ENCODE measurements around the gene CD1E.

CD1E gene

GRCh38 chr1:158353303-158354075 is at the start of gene CD1E:
Gene CD1E, plus strand, starts transcription at chr1:158353894. Its CDS starts 95 bp downstream, at chr1:158353989.
- H3K4me3 ChIP-seq (ENCODE audit: low read length), result no peak within 1 kb of the TSS
- no peak within 1 kb of the TSS for H3K27ac ChIP-seq (ENCODE audit: low read depth, low read length)
- no peak within 1 kb of the TSS for H3K9ac ChIP-seq (ENCODE audit: low read length)
- no peaks in the 10 kb centered on the region for H3K36me3 ChIP-seq (ENCODE audit: control insufficient read depth, insufficient read depth, low read length)
- no peaks in the 10 kb centered on the region for H3K27me3 ChIP-seq (ENCODE audit: control insufficient read depth, insufficient read depth, low read length)
- no peaks in the 10 kb centered on the region for H3K4me1 ChIP-seq (ENCODE audit: control insufficient read depth, insufficient read depth, low read length)

GRCh38 chr1:158310623-158311022 is 43.1 kb upstream of the CD1E start:
- Histone ChIP-seq H3K27ac (ENCODE audit: low read depth, low read length) (no peak overlapping the region), H3K4me3 (ENCODE audit: low read length) (no peak overlapping the region), H3K36me3 (ENCODE audit: control insufficient read depth, insufficient read depth, low read length) (no peaks in the 10 kb centered on the region), H3K27me3 (ENCODE audit: control insufficient read depth, insufficient read depth, low read length) (no peaks in the 10 kb centered on the region), H3K4me1 (ENCODE audit: control insufficient read depth, insufficient read depth, low read length) (no peaks in the 10 kb centered on the region), H3K9ac (ENCODE audit: low read length) (no peak overlapping the region)

DNA sequence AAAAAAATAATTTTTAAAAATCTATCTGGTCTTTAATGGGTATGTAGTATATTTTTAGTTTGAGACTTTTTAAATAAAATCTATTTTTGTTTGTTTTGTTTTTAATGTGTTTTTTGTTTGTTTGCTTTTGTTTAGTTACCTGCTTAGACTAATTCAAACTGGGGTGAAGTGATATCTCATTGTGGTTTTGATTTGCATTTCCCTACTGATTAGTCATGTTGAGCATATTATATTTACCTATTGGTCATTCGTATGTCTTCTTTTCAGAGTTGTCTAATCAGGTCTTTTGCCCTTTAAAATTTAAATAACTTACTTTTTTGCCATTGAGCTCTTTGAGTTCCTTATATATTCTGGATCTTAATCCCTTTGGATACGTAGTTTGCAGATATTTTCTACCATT is 42.6 kb upstream of the CD1E start:
- no peak overlapping the region for H3K27ac ChIP-seq (ENCODE audit: low read depth, low read length)
- H3K4me3 ChIP-seq (ENCODE audit: low read length), result no peak overlapping the region
- no peaks in the 10 kb centered on the region for H3K4me1 ChIP-seq (ENCODE audit: control insufficient read depth, insufficient read depth, low read length)
- no peaks in the 10 kb centered on the region for H3K36me3 ChIP-seq (ENCODE audit: control insufficient read depth, insufficient read depth, low read length)
- H3K9ac ChIP-seq (ENCODE audit: low read length), result no peak overlapping the region
- H3K27me3 ChIP-seq (ENCODE audit: control insufficient read depth, insufficient read depth, low read length), result no peaks in the 10 kb centered on the region

DNA sequence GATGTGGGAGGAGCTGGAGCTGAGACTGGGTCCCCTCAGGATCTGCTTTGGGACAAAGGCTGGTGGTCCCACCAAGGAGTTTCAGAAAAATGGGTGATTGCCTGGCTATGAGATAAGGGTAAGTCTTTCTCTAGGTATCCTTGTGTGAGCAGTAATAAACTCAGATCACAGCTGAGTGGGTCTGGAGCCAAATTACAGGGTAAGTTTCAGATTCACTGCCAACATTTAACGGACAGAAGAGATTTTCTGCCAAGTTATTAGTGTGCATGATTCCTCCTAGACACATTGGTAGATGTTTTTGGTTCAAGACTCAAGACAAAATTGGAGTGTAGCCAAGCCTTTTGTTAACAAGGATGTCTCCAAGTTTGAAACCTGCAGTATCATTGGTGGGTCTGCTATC is 29.8 kb upstream of the CD1E start:
- no peaks in the 10 kb centered on the region for H3K4me1 ChIP-seq (ENCODE audit: control insufficient read depth, insufficient read depth, low read length)
- H3K27ac ChIP-seq (ENCODE audit: low read depth, low read length), result no peak overlapping the region
- H3K27me3 ChIP-seq (ENCODE audit: control insufficient read depth, insufficient read depth, low read length), result no peaks in the 10 kb centered on the region
- H3K4me3 ChIP-seq (ENCODE audit: low read length), result no peak overlapping the region
- H3K9ac ChIP-seq (ENCODE audit: low read length), result no peak overlapping the region
- no peaks in the 10 kb centered on the region for H3K36me3 ChIP-seq (ENCODE audit: control insufficient read depth, insufficient read depth, low read length)

GRCh38 chr1:158324395-158324794 is 29.3 kb upstream of the CD1E start:
- Histone ChIP-seq H3K4me3 (ENCODE audit: low read length) (no peak overlapping the region), H3K4me1 (ENCODE audit: control insufficient read depth, insufficient read depth, low read length) (no peaks in the 10 kb centered on the region), H3K27ac (ENCODE audit: low read depth, low read length) (no peak overlapping the region), H3K36me3 (ENCODE audit: control insufficient read depth, insufficient read depth, low read length) (no peaks in the 10 kb centered on the region), H3K27me3 (ENCODE audit: control insufficient read depth, insufficient read depth, low read length) (no peaks in the 10 kb centered on the region), H3K9ac (ENCODE audit: low read length) (no peak overlapping the region)

GRCh38 chr1:158327481-158327880 is 26.2 kb upstream of the CD1E start:
- Histone ChIP-seq H3K4me3 (ENCODE audit: low read length) (no peak overlapping the region), H3K36me3 (ENCODE audit: control insufficient read depth, insufficient read depth, low read length) (no peaks in the 10 kb centered on the region), H3K27ac (ENCODE audit: low read depth, low read length) (no peak overlapping the region), H3K9ac (ENCODE audit: low read length) (no peak overlapping the region), H3K4me1 (ENCODE audit: control insufficient read depth, insufficient read depth, low read length) (no peaks in the 10 kb centered on the region), H3K27me3 (ENCODE audit: control insufficient read depth, insufficient read depth, low read length) (no peaks in the 10 kb centered on the region)

DNA sequence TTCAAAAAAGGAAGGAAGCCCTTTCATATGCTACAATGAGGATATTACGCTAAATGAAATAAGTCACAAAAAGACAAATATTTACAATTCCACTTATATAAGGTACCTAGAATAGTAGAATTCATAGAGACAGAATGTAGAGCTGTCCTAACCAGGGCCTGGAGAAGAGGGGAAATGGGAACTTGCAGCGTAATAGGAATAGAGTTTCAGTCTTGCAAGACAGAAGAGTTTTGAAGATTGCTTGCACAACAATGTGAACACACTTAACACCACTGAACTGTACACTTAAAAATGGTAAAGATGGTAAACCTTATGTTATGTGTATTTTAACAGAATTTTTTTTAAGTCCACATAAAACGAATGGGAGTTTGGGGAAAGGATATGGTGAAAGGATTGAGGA is 25.3 kb upstream of the CD1E start:
- no peaks in the 10 kb centered on the region for H3K27me3 ChIP-seq (ENCODE audit: control insufficient read depth, insufficient read depth, low read length)
- H3K27ac ChIP-seq (ENCODE audit: low read depth, low read length), result no peak overlapping the region
- no peaks in the 10 kb centered on the region for H3K36me3 ChIP-seq (ENCODE audit: control insufficient read depth, insufficient read depth, low read length)
- H3K4me1 ChIP-seq (ENCODE audit: control insufficient read depth, insufficient read depth, low read length), result no peaks in the 10 kb centered on the region
- H3K9ac ChIP-seq (ENCODE audit: low read length), result no peak overlapping the region
- H3K4me3 ChIP-seq (ENCODE audit: low read length), result no peak overlapping the region

GRCh38 chr1:158329300-158329699 is 24.4 kb upstream of the CD1E start:
- H3K4me1 ChIP-seq (ENCODE audit: control insufficient read depth, insufficient read depth, low read length), result no peaks in the 10 kb centered on the region
- H3K4me3 ChIP-seq (ENCODE audit: low read length), result no peak overlapping the region
- no peaks in the 10 kb centered on the region for H3K27me3 ChIP-seq (ENCODE audit: control insufficient read depth, insufficient read depth, low read length)
- no peak overlapping the region for H3K27ac ChIP-seq (ENCODE audit: low read depth, low read length)
- no peak overlapping the region for H3K9ac ChIP-seq (ENCODE audit: low read length)
- no peaks in the 10 kb centered on the region for H3K36me3 ChIP-seq (ENCODE audit: control insufficient read depth, insufficient read depth, low read length)

DNA sequence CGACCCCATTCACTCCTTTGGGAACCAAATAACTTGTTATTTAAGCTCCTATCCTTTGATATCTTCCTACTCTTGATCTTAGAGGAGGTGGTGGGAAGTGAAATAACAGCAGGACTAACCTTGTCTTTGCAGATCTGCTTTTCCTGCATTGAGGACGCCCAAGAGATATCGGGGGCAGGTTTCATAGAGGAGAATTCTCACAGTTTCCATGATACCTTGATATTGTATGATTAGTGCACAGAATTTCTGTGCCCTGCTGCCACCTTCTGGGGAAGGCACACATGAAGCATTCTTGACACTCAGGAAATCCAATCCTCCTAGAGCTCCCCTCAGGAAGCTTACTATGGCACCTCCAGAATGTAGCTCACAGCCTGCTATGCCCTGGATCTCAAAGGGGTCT is 24.0 kb upstream of the CD1E start:
- H3K27ac ChIP-seq (ENCODE audit: low read depth, low read length), result no peak overlapping the region
- H3K4me3 ChIP-seq (ENCODE audit: low read length), result no peak overlapping the region
- H3K4me1 ChIP-seq (ENCODE audit: control insufficient read depth, insufficient read depth, low read length), result no peaks in the 10 kb centered on the region
- no peaks in the 10 kb centered on the region for H3K36me3 ChIP-seq (ENCODE audit: control insufficient read depth, insufficient read depth, low read length)
- H3K9ac ChIP-seq (ENCODE audit: low read length), result no peak overlapping the region
- H3K27me3 ChIP-seq (ENCODE audit: control insufficient read depth, insufficient read depth, low read length), result no peaks in the 10 kb centered on the region

DNA sequence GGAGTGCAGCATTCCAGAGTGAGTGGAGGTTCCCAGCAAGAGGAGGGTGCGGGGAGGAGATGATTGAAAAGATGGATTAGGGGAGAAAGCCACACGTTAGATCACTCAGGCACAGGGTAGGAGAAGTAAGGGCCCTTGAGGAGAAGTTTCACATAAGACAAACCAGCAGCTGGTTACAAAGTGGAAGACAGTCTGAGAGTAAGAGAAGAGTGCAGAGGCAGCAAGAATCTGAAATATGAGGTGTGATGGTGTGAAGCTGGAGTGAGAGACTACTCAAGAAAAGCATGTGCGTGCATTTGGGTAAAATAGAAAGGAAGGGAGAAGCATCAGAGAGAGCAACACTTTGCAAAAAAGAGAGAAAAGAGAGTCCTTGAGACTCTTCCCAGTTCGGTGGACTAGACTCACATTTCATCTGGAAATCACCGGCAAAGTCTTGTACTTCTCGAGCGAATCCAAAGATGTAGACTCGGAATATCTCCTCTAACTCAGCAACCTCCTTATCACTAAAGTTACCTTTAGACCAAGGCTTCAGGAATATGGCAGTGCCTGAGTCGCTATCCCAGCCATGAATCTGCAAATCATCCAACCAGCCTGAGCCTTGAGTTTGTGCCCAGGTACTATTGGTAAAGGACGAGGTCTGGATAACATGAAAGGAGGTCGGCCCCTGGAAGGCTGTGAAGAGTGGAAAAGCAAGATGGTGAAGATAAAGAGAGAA is 23.1 kb upstream of the CD1E start:
- Histone ChIP-seq H3K9ac (ENCODE audit: low read length) (no peak overlapping the region), H3K36me3 (ENCODE audit: control insufficient read depth, insufficient read depth, low read length) (no peaks in the 10 kb centered on the region), H3K27ac (ENCODE audit: low read depth, low read length) (no peak overlapping the region), H3K27me3 (ENCODE audit: control insufficient read depth, insufficient read depth, low read length) (no peaks in the 10 kb centered on the region), H3K4me3 (ENCODE audit: low read length) (no peak overlapping the region), H3K4me1 (ENCODE audit: control insufficient read depth, insufficient read depth, low read length) (no peaks in the 10 kb centered on the region)

DNA sequence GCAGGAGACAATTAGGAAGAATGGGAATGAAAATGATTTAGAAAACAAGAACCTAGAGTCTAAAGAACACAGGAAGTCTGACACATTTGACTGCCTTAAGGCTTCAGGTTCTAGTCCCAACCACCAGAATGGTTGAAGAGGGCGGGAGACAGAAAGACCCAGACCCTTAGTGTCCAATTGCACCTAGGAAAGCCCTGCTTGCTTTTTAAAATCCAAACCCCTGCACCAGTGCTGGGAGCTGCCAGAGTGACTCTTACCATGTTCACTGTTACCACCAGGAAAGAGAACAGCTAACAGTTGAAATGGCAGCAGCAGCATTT is 22.6 kb upstream of the CD1E start:
- Histone ChIP-seq H3K4me3 (ENCODE audit: low read length) (no peak overlapping the region), H3K27ac (ENCODE audit: low read depth, low read length) (no peak overlapping the region), H3K4me1 (ENCODE audit: control insufficient read depth, insufficient read depth, low read length) (no peaks in the 10 kb centered on the region), H3K27me3 (ENCODE audit: control insufficient read depth, insufficient read depth, low read length) (no peaks in the 10 kb centered on the region), H3K36me3 (ENCODE audit: control insufficient read depth, insufficient read depth, low read length) (no peaks in the 10 kb centered on the region), H3K9ac (ENCODE audit: low read length) (no peak overlapping the region)

- no peak within 1 kb of the TSS for H3K4me3 ChIP-seq (ENCODE audit: low read length)
- H3K9ac ChIP-seq (ENCODE audit: low read length), result no peak within 1 kb of the TSS
- no peaks in the 10 kb centered on the region for H3K36me3 ChIP-seq (ENCODE audit: control insufficient read depth, insufficient read depth, low read length)
- no peaks in the 10 kb centered on the region for H3K27me3 ChIP-seq (ENCODE audit: control insufficient read depth, insufficient read depth, low read length)
- H3K27ac ChIP-seq (ENCODE audit: low read depth, low read length), result no peak within 1 kb of the TSS
- no peaks in the 10 kb centered on the region for H3K4me1 ChIP-seq (ENCODE audit: control insufficient read depth, insufficient read depth, low read length)
Measured at GRCh38 chr1:158331481-158332150, 22.1 kb upstream of the CD1E start, which contains the start of gene CD1B. Gene CD1B, minus strand, starts transcription at chr1:158331531. Its CDS starts 108 bp downstream, at chr1:158331423.

Measured in rectal smooth muscle tissue (tissue), 1 donor.